ENCODE data around the gene DPP7.
"Not testable (repeated sequence)": the region's sequence is repeated elsewhere in the genome, so short reads cannot be mapped to it uniquely, and the experiment has no call there.

DPP7 gene

GRCh38 chr9:137129456-137130175 is 15.1 kb upstream of the DPP7 start:
- peak; percentile 63 for DNase-seq (ENCODE audit: low read depth)

- DNase-seq (ENCODE audit: low read depth) = no peak
Measured at GRCh38 chr9:137128862-137129455, 14.4 kb upstream of the DPP7 start.

- DNase-seq (ENCODE audit: low read depth) = no peak
Measured at GRCh38 chr9:137128158-137128861, 13.8 kb upstream of the DPP7 start.

GRCh38 chr9:137127301-137128157 is 13.0 kb upstream of the DPP7 start:
- no peak for DNase-seq (ENCODE audit: low read depth)

- DNase-seq (ENCODE audit: low read depth) = no peak
Measured at GRCh38 chr9:137126786-137127185, 12.3 kb upstream of the DPP7 start.

- not testable (repeated sequence) for DNase-seq (ENCODE audit: low read depth)
Measured at GRCh38 chr9:137123952-137124462, 9.5 kb upstream of the DPP7 start.

GRCh38 chr9:137123468-137123837 is 8.9 kb upstream of the DPP7 start:
- DNase-seq (ENCODE audit: low read depth) = no peak

- DNase-seq (ENCODE audit: low read depth) = not testable (repeated sequence)
Measured at GRCh38 chr9:137122796-137123467, 8.4 kb upstream of the DPP7 start.

GRCh38 chr9:137121927-137122795 is 7.6 kb upstream of the DPP7 start:
- not testable (repeated sequence) for DNase-seq (ENCODE audit: low read depth)

- DNase-seq (ENCODE audit: low read depth) = not testable (repeated sequence)
Measured at GRCh38 chr9:137118092-137118603, 3.6 kb upstream of the DPP7 start.

- no peak for DNase-seq (ENCODE audit: low read depth)
Measured at GRCh38 chr9:137117269-137117731, 2.8 kb upstream of the DPP7 start.

- no peak for DNase-seq (ENCODE audit: low read depth)
Measured at GRCh38 chr9:137116728-137117127, 2.2 kb upstream of the DPP7 start.

GRCh38 chr9:137116027-137116507 is 1.5 kb upstream of the DPP7 start:
- DNase-seq (ENCODE audit: low read depth) = no peak

GRCh38 chr9:137115394-137116026 is 977 bp upstream of the DPP7 start:
- DNase-seq (ENCODE audit: low read depth) = no peak

- DNase-seq (ENCODE audit: low read depth) = no peak
Measured at GRCh38 chr9:137114220-137114612, 317 bp downstream of the DPP7 start.

- no peak for DNase-seq (ENCODE audit: low read depth)
Measured at GRCh38 chr9:137113385-137114159, 961 bp downstream of the DPP7 start.

- DNase-seq (ENCODE audit: low read depth) = no peak
Measured at GRCh38 chr9:137112564-137113384, 1.8 kb downstream of the DPP7 start.
